ENCODE data around the gene RPS3. TPM values are rescaled to one million over a fixed set of nuclear protein-coding genes. Genes with fewer than 3 reads are reported as not detected.

RPS3 gene
- total and polyA plus RNA-seq, 2 of the 13 experiments (the other 11 are each of a cell fraction or from before 2014, with no cell fraction given) = 2,143 to 3,616 TPM

GRCh38 chr11:75351791-75352587, 47.3 kb upstream of the RPS3 start (continued):
- TF ChIP-seq ATF2 (CRISPR knock-in tag; IDR thresholded peaks at IDR 0.05) (0 out of 2 replicates have a peak, but pooled peaks have one; percentile 13), JUND (CRISPR knock-in tag; IDR thresholded peaks at IDR 0.05) (no peak), ATF7-NPFF (CRISPR knock-in tag; IDR thresholded peaks at IDR 0.05; ENCODE audit: low read depth) (no peak; the same call in 1 of the 2 replicates)

- ChIA-PET POLR2A (interaction anchor here (0.7 to 3.7 kb wide), 11 partner anchors 9 to 88 kb away, joined by 3 to 20 read pairs (median 4); no protein-coding TSS in a partner anchor), CTCF (ENCODE audit: low intra/inter-chr PET ratio, low total read pairs) (interaction anchor here (1.4 to 1.6 kb wide), 3 partner anchors 24 to 32 kb away, joined by 3 to 6 read pairs (median 3); no protein-coding TSS in a partner anchor)
- ATAC-seq = no peak
- Histone ChIP-seq H3K27ac (ENCODE audit: extremely low read length, insufficient read depth, low read length) (peak overlapping the region; percentile 85), H3K4me2 (ENCODE audit: low read depth, low read length) (peak overlapping the region; percentile 94), H2AFZ (ENCODE audit: low read length) (no peak overlapping the region), H3K9me3 (ENCODE audit: low read length) (no peaks in the 10 kb centered on the region), H3K27me3 (ENCODE audit: control insufficient read depth in 1 of 2, insufficient read depth in 2 of 2, low read length in 2 of 2) (peaks cover 5 to 14% of the 10 kb centered on the region in 2 experiments; a peak in 3 of 5 replicates), H3K4me3 (replicated peaks in 1 of 3; ENCODE audit: insufficient read depth in 1 of 3, low read depth in 2 of 3, low read length in 3 of 3) (peak overlapping the region; percentile 63 to 86 (median 84)), H3K9ac (ENCODE audit: insufficient read depth, low read depth, low read length) (peak overlapping the region; percentile 39), H3K36me3 (replicated peaks in 1 of 2; ENCODE audit: control insufficient read depth in 1 of 2, insufficient read depth in 2 of 2, low read length in 2 of 2) (no peaks in the 10 kb centered on the region), H4K20me1 (ENCODE audit: insufficient read depth, low read length) (peaks cover 6% of the 10 kb centered on the region; the same call in 1 of the 2 replicates), H3K4me1 (ENCODE audit: insufficient read depth, low read length) (peaks cover 45% of the 10 kb centered on the region), H3K79me2 (ENCODE audit: insufficient read depth, low read length) (peaks cover 33% of the 10 kb centered on the region)
- in situ Hi-C loops (cut with HindIII; ENCODE audit: extremely low pct_ligation_motif_present, low pct_unique_long_range_greater_than_20kb) (no loop called here), intact Hi-C loops (cut with micrococcal nuclease; ENCODE audit: unreplicated experiment) (loop anchor here (2.0 kb wide), 1 partner anchor 28 kb away; no protein-coding TSS in a partner anchor)
- DNase-seq (ENCODE audit: low spot score) = no peak
- no TSS peak for BruUV-seq (replicated peaks)
- WGBS (ENCODE audit: low lambda C conversion rate) = 6% methylated on average over 3 of the region's 5 CpGs
- no peak for FAIRE-seq
- TF ChIP-seq ZNF775 (CRISPR knock-in tag; IDR thresholded peaks at IDR 0.05; ENCODE audit: borderline replicate concordance) (0 out of 2 replicates have a peak, but pooled peaks have one; percentile 16), ZMAT3 (CRISPR knock-in tag; conservative IDR thresholded peaks at IDR 0.05) (0 out of 2 replicates have a peak, but pooled peaks have one; percentile 38), ZNF142 (CRISPR knock-in tag; IDR thresholded peaks at IDR 0.05) (0 out of 2 replicates have a peak, but pooled peaks have one; percentile 26)
Observed at GRCh38 chr11:75352588-75353206, 46.6 kb upstream of the RPS3 start.

Measured in HepG2 (cell line).